RWPE1 (cell line): ENCODE results near the gene FRMD4A.

Experiments used
- CTCF ChIA-PET: fragments of 350-600 bp; sonication (Branson Sonifier 250); formaldehyde crosslinking; extraction: SDS; loops from one replicate; lab custom pipeline; 2021; lab: Yijun Ruan, JAX
- POLR2A ChIA-PET: fragments of 400-600 bp; formaldehyde crosslinking; extraction: SDS; loops from one replicate; lab custom pipeline; 2020; ENCODE audit warnings: antibody characterized with exemption; ENCODE audit not compliant: low non-redundant PET; lab: Yijun Ruan, JAX
- DNase-seq: peaks from one replicate; pipeline ENCODE4 v3.0.0; 2012; ENCODE audit warnings: low spot score
- H3K27ac ChIP-seq: fragments of 450-650 bp; 2 replicates; pipeline ENCODE4 v1.5.1; 2017
- CTCF ChIP-seq: fragments of 450-650 bp; conservative IDR thresholded peaks from 2 replicates; pipeline ENCODE4 v1.5.1; 2017; ENCODE audit warnings: low read depth, mild to moderate bottlenecking

FRMD4A gene

GRCh38 chr10:13739183-13739582 lies 591.5 kb downstream of the FRMD4A start:
- no peak for TF ChIP-seq CTCF
- no peak for DNase-seq
- POLR2A ChIA-PET, result no interaction called here
- CTCF ChIA-PET, result no interaction called here
- H3K27ac ChIP-seq, result no peak overlapping the region

- CTCF ChIA-PET, result interaction anchor here (0.5 kb wide), 1 partner anchor 23 kb away, joined by 3 read pairs; no protein-coding TSS in a partner anchor
- no peak for TF ChIP-seq CTCF
- no peak for DNase-seq
- POLR2A ChIA-PET, result no interaction called here
- no peak overlapping the region for H3K27ac ChIP-seq
Measured at GRCh38 chr10:13736506-13736905, 594.2 kb downstream of the FRMD4A start.

- no peak for TF ChIP-seq CTCF
- no peak for DNase-seq
- ChIA-PET CTCF (no interaction called here), POLR2A (no interaction called here)
- H3K27ac ChIP-seq, result no peak overlapping the region
Measured at GRCh38 chr10:13734151-13734550, 596.6 kb downstream of the FRMD4A start.

- CTCF ChIA-PET, result interaction anchor here (0.7 kb wide), 1 partner anchor 1906 kb away, joined by 3 read pairs; no protein-coding TSS in a partner anchor
- no peak for DNase-seq
- POLR2A ChIA-PET, result no interaction called here
- TF ChIP-seq CTCF, result no peak
- H3K27ac ChIP-seq, result no peak overlapping the region
Measured at GRCh38 chr10:13733071-13733470, 597.7 kb downstream of the FRMD4A start.

GRCh38 chr10:13732465-13732881 lies 598.3 kb downstream of the FRMD4A start:
- ChIA-PET POLR2A (no interaction called here), CTCF (no interaction called here)
- no peak for TF ChIP-seq CTCF
- H3K27ac ChIP-seq, result no peak overlapping the region
- DNase-seq, result no peak

- no peak overlapping the region for H3K27ac ChIP-seq
- no peak for DNase-seq
- CTCF ChIA-PET, result interaction anchor here (0.7 kb wide), 1 partner anchor 52 kb away, joined by 3 read pairs; no protein-coding TSS in a partner anchor
- TF ChIP-seq CTCF, result no peak
- POLR2A ChIA-PET, result no interaction called here
Measured at GRCh38 chr10:13731799-13732198, 598.9 kb downstream of the FRMD4A start.
